ENCODE measurements around the gene SAP130. TPM values are rescaled to one million over a fixed set of nuclear protein-coding genes. Genes with fewer than 3 reads are reported as not detected.
A peak's percentile ranks its signal among the peaks of the same experiment; 100 is the strongest.

Gene SAP130
- total RNA-seq, 1 donor from 2014 or later = 39.4 TPM

GRCh38 chr2:127950264-127950663, 77.6 kb downstream of the SAP130 start:
- peaks cover 4% of the 10 kb centered on the region for H3K27me3 Mint-ChIP-seq (ENCODE audit: unreplicated experiment)
- TF ChIP-seq CTCF (IDR thresholded peaks at IDR 0.05; ENCODE audit: unreplicated experiment) = no peak
- H3K36me3 Mint-ChIP-seq (ENCODE audit: low read depth, unreplicated experiment) = peaks cover 39% of the 10 kb centered on the region
- no peak overlapping the region for H3K27ac Mint-ChIP-seq (ENCODE audit: unreplicated experiment)
- H3K4me3 Mint-ChIP-seq (ENCODE audit: unreplicated experiment) = no peak overlapping the region
- H3K9me3 Mint-ChIP-seq (ENCODE audit: unreplicated experiment) = no peaks in the 10 kb centered on the region
- no peak for DNase-seq (ENCODE audit: low spot score)
- H3K4me1 Mint-ChIP-seq (ENCODE audit: unreplicated experiment) = no peaks in the 10 kb centered on the region

- peaks cover 60% of the 10 kb centered on the region for H3K36me3 Mint-ChIP-seq (ENCODE audit: low read depth, unreplicated experiment)
These were observed 82.6 kb downstream of the SAP130 start for GRCh38 chr2:127945281-127945680.

GRCh38 chr2:127943186-127943585, 84.7 kb downstream of the SAP130 start:
- H3K4me1 Mint-ChIP-seq (ENCODE audit: unreplicated experiment) = no peaks in the 10 kb centered on the region

More at GRCh38 chr2:127945281-127945680, 82.6 kb downstream of the SAP130 start:
- no peaks in the 10 kb centered on the region for H3K27me3 Mint-ChIP-seq (ENCODE audit: unreplicated experiment)
- no peaks in the 10 kb centered on the region for H3K4me1 Mint-ChIP-seq (ENCODE audit: unreplicated experiment)
- H3K4me3 Mint-ChIP-seq (ENCODE audit: unreplicated experiment) = no peak overlapping the region
- no peak for TF ChIP-seq CTCF (IDR thresholded peaks at IDR 0.05; ENCODE audit: unreplicated experiment)
- no peak for DNase-seq (ENCODE audit: low spot score)
- H3K9me3 Mint-ChIP-seq (ENCODE audit: unreplicated experiment) = no peaks in the 10 kb centered on the region
- no peak overlapping the region for H3K27ac Mint-ChIP-seq (ENCODE audit: unreplicated experiment)

GRCh38 chr2:127942002-127942401, 85.9 kb downstream of the SAP130 start:
- no peaks in the 10 kb centered on the region for H3K9me3 Mint-ChIP-seq (ENCODE audit: unreplicated experiment)
- H3K4me1 Mint-ChIP-seq (ENCODE audit: unreplicated experiment) = no peaks in the 10 kb centered on the region
- TF ChIP-seq CTCF (IDR thresholded peaks at IDR 0.05; ENCODE audit: unreplicated experiment) = no peak
- H3K27me3 Mint-ChIP-seq (ENCODE audit: unreplicated experiment) = no peaks in the 10 kb centered on the region
- no peak for DNase-seq (ENCODE audit: low spot score)
- H3K36me3 Mint-ChIP-seq (ENCODE audit: low read depth, unreplicated experiment) = peaks cover 42% of the 10 kb centered on the region
- H3K4me3 Mint-ChIP-seq (ENCODE audit: unreplicated experiment) = peak overlapping the region; percentile 48
- H3K27ac Mint-ChIP-seq (ENCODE audit: unreplicated experiment) = no peak overlapping the region

More at GRCh38 chr2:127943186-127943585, 84.7 kb downstream of the SAP130 start:
- no peak overlapping the region for H3K4me3 Mint-ChIP-seq (ENCODE audit: unreplicated experiment)
- peaks cover 49% of the 10 kb centered on the region for H3K36me3 Mint-ChIP-seq (ENCODE audit: low read depth, unreplicated experiment)
- no peak for DNase-seq (ENCODE audit: low spot score)
- no peak overlapping the region for H3K27ac Mint-ChIP-seq (ENCODE audit: unreplicated experiment)
- H3K9me3 Mint-ChIP-seq (ENCODE audit: unreplicated experiment) = no peaks in the 10 kb centered on the region
- no peaks in the 10 kb centered on the region for H3K27me3 Mint-ChIP-seq (ENCODE audit: unreplicated experiment)
- TF ChIP-seq CTCF (IDR thresholded peaks at IDR 0.05; ENCODE audit: unreplicated experiment) = no peak

GRCh38 chr2:127941461-127941860, 86.4 kb downstream of the SAP130 start:
- no peak overlapping the region for H3K27ac Mint-ChIP-seq (ENCODE audit: unreplicated experiment)
- no peaks in the 10 kb centered on the region for H3K4me1 Mint-ChIP-seq (ENCODE audit: unreplicated experiment)
- no peak overlapping the region for H3K4me3 Mint-ChIP-seq (ENCODE audit: unreplicated experiment)
- no peaks in the 10 kb centered on the region for H3K27me3 Mint-ChIP-seq (ENCODE audit: unreplicated experiment)
- peaks cover 42% of the 10 kb centered on the region for H3K36me3 Mint-ChIP-seq (ENCODE audit: low read depth, unreplicated experiment)
- H3K9me3 Mint-ChIP-seq (ENCODE audit: unreplicated experiment) = no peaks in the 10 kb centered on the region
- no peak for TF ChIP-seq CTCF (IDR thresholded peaks at IDR 0.05; ENCODE audit: unreplicated experiment)
- no peak for DNase-seq (ENCODE audit: low spot score)
